Heart right ventricle (tissue), 16 donors: ENCODE measurements around the gene ZNF280D. TPM values are rescaled to one million over a fixed set of nuclear protein-coding genes. Genes with fewer than 3 reads are reported as not detected.

Source experiments
- ATAC-seq, 8 donors: fragments of 200-7000 bp; cut with Tn5 transposase; one replicate each; pipeline ENCODE4 v1.9.1; 2020; ENCODE audit warnings: mild to moderate bottlenecking in 8 of 8, moderate library complexity in 8 of 8, moderate number of reproducible peaks in 1 of 8
- DNase-seq, 2 donors: peaks; one replicate each; pipeline ENCODE4 v3.0.0-alpha.2; 2020
- H3K27ac ChIP-seq, 10 donors: fragments of 200-600 bp; sonication (generic) in 2 of 10; one replicate each; pipeline versions ENCODE4 v1.5.0 to v1.8.0; 2020 to 2022; ENCODE audit warnings: mild to moderate bottlenecking in 3 of 10
- H3K27me3 ChIP-seq, 7 donors: fragments of 200-600 bp; one replicate each; pipeline ENCODE4 v1.8.0; 2021 to 2022; ENCODE audit warnings: mild to moderate bottlenecking in 2 of 7
- H3K36me3 ChIP-seq, 9 donors: fragments of 200-600 bp; sonication (generic) in 1 of 9; one replicate each; pipeline versions ENCODE4 v1.5.0 to v1.8.0; 2020 to 2022; ENCODE audit warnings: mild to moderate bottlenecking in 2 of 9
- H3K4me1 ChIP-seq, 9 donors: fragments of 200-600 bp; sonication (generic) in 1 of 9; one replicate each; pipeline versions ENCODE4 v1.5.0 to v1.8.0; 2020 to 2022; ENCODE audit warnings: mild to moderate bottlenecking in 4 of 9
- H3K4me3 ChIP-seq, 10 donors: fragments of 200-600 bp; sonication (generic) in 2 of 10; one replicate each; pipeline versions ENCODE4 v1.5.0 to v1.8.0; 2020 to 2022; ENCODE audit warnings: mild to moderate bottlenecking in 7 of 10, moderate library complexity in 2 of 10
- H3K9me3 ChIP-seq, 11 donors: fragments of 200-600 bp in 10 of 11; sonication (generic) in 2 of 11; one replicate each; pipeline versions ENCODE4 v1.5.0 to v1.8.0; 2013 to 2022; ENCODE audit warnings: mild to moderate bottlenecking in 2 of 11, control low read depth in 1 of 11, moderate library complexity in 1 of 11
- CTCF ChIP-seq, 9 donors: fragments of 200-600 bp; sonication (generic) in 2 of 9; IDR thresholded peaks; one replicate each; pipeline versions ENCODE4 v1.5.0 to v1.8.0; 2021 to 2022; ENCODE audit warnings: antibody characterized with exemption in 9 of 9, mild to moderate bottlenecking in 5 of 9, moderate library complexity in 1 of 9
- WGBS, 2 donors: extraction: QIAGEN DNeasy Blood & Tissue Kit; methylation state at CpG; one replicate each; pipeline ENCODE4 v1.1.7; 2013; ENCODE audit warnings: inconsistent platforms in 1 of 2; 5-methylcytosine and 5-hydroxymethylcytosine counted together
- intact Hi-C, 10 donors: fragments of 100-400 bp; cut with DNase I; formaldehyde crosslinking; loops; one replicate each; pipeline versions ENCODE4 v1.11.1 to v1.14.2; 2022
- polyA plus RNA-seq, 2 donors: library from polyadenylated mRNA; stranded (reverse); fragments of 200-250 nt; gene quantifications; one replicate each; pipeline ENCODE4 v1.2.3, GENCODE V29; 2013
- total RNA-seq, 10 donors: library from RNA; stranded (reverse); fragmentation: NEBNext Ultra II Directional in 3 of 10; extraction: Animal tissue kit (Norgen Biotek cat#: 25700) in 3 of 10; gene quantifications; one replicate each; pipeline versions ENCODE4 v1.2.1 to v1.2.4, GENCODE V29; 2021 to 2023
- donor health status: Arrhythmogenic right ventricular cardiomyopathy.
- donor health status: ischemic (EF 13 %, LVEDD 7.1; RV severe dilation, severe dysfunction).
- donor health status: healthy with polysubstance abuse.
- donor health status: DM: no; HTN: yes; CAD: no.
- donor health status: DM: no; HTN: no; CAD: no.
- donor health status: ischemic (EF 25% LVEDD 6.9; RV normal size, moderate dysfunction).
- donor health status: ischemic (EF 25% LVEDD 5.7; RV mildly dilated, moderate dysfunction).
- donor health status: healthy.
- donor health status: DM: yes; HTN: yes; CAD: no.
- donor health status: Ischemic cardiomyopathy.
- donor health status: ischemic (EF 35%, LVEDD 5.7; RV mildly dilated, moderate dysfunction).
- donor health status: nonischemic (EF 11% LVEDD 7.7; RV severe dilation, severe dysfunction).
- donor health status: DM: yes; HTN: yes; CAD: no.
- donor health status: PGD.
- donor health status: ischemic (EF 29% LVEDD 5.4; RV normal size, mild dysfunction).
- donor health status: nonischemic (EF 23%, LVEDD 6.1; RV moderate dilation, normal function).

The ZNF280D gene
- total and polyA plus RNA-seq, 12 donors = 6.9 to 42.4 (median 24.9) TPM

- 65 to 95% methylated on average over 2 of the region's 2 CpGs for WGBS, 2 donors
- no peak for ATAC-seq
These were observed 85.0 kb downstream of the ZNF280D start for GRCh38 chr15:56648311-56648710.

GRCh38 chr15:56640549-56640948 lies 92.8 kb downstream of the ZNF280D start:
- WGBS, 2 donors = 95 to 99% methylated on average over 2 of the region's 2 CpGs
- intact Hi-C loops = no loop called here
- H3K4me3 ChIP-seq = no peak overlapping the region

More at GRCh38 chr15:56648311-56648710, 85.0 kb downstream of the ZNF280D start:
- H3K9me3 ChIP-seq = no peaks in the 10 kb centered on the region
- H3K4me1 ChIP-seq = no peaks in the 10 kb centered on the region
- H3K4me3 ChIP-seq = no peak overlapping the region
- H3K36me3 ChIP-seq = peaks cover 0 to 81% (median 4%) of the 10 kb centered on the region in 9 donors
- no peak overlapping the region for H3K27ac ChIP-seq
- no peak for DNase-seq
- no peaks in the 10 kb centered on the region for H3K27me3 ChIP-seq
- intact Hi-C loops = no loop called here
- TF ChIP-seq CTCF (IDR thresholded peaks at IDR 0.05) = no peak

GRCh38 chr15:56640127-56640526 lies 93.2 kb downstream of the ZNF280D start:
- Histone ChIP-seq H3K36me3 (peaks cover 0 to 50% (median 0%) of the 10 kb centered on the region in 9 donors), H3K9me3 (no peaks in the 10 kb centered on the region), H3K4me1 (no peaks in the 10 kb centered on the region), H3K4me3 (no peak overlapping the region), H3K27ac (no peak overlapping the region), H3K27me3 (no peaks in the 10 kb centered on the region)
- TF ChIP-seq CTCF (IDR thresholded peaks at IDR 0.05) = no peak
- no peak for DNase-seq
- no peak for ATAC-seq
- intact Hi-C loops = no loop called here

More at GRCh38 chr15:56640549-56640948, 92.8 kb downstream of the ZNF280D start:
- DNase-seq = no peak
- Histone ChIP-seq H3K36me3 (peaks cover 0 to 54% (median 0%) of the 10 kb centered on the region in 9 donors), H3K27me3 (no peaks in the 10 kb centered on the region), H3K9me3 (no peaks in the 10 kb centered on the region), H3K4me1 (no peaks in the 10 kb centered on the region), H3K27ac (no peak overlapping the region)
- no peak for TF ChIP-seq CTCF (IDR thresholded peaks at IDR 0.05)
- no peak for ATAC-seq

GRCh38 chr15:56639631-56640030 lies 93.7 kb downstream of the ZNF280D start:
- DNase-seq = no peak
- no peak for TF ChIP-seq CTCF (IDR thresholded peaks at IDR 0.05)
- WGBS, 2 donors = 86 to 92% methylated on average over 4 of the region's 4 CpGs
- H3K27ac ChIP-seq = no peak overlapping the region
- H3K9me3 ChIP-seq = no peaks in the 10 kb centered on the region
- ATAC-seq = no peak
- no peaks in the 10 kb centered on the region for H3K27me3 ChIP-seq
- H3K4me3 ChIP-seq = no peak overlapping the region
- H3K36me3 ChIP-seq = peaks cover 0 to 46% (median 0%) of the 10 kb centered on the region in 9 donors
- intact Hi-C loops = no loop called here
- H3K4me1 ChIP-seq = no peaks in the 10 kb centered on the region
